Ureter (tissue), 1 donor: Measurements from ENCODE around the gene ARHGAP8. TPM values are rescaled to one million over a fixed set of nuclear protein-coding genes. Genes with fewer than 3 reads are reported as not detected.
"Not testable (repeated sequence)": the region's sequence is repeated elsewhere in the genome, so short reads cannot be mapped to it uniquely, and the experiment has no call there.

Source experiments
- DNase-seq: peaks from one replicate; pipeline ENCODE4 v3.0.0-alpha.2; 2020; ENCODE audit warnings: low spot score
- total RNA-seq: library from RNA; stranded (reverse); gene quantifications from one replicate; pipeline ENCODE4 v1.2.4, GENCODE V29; 2023
- donor health status: DM: yes; HTN: yes; CAD: no.

Gene ARHGAP8
- total RNA-seq, 1 donor from 2014 or later = 33.7 TPM

GRCh38 chr22:44885806-44886360, 133.5 kb downstream of the ARHGAP8 start:
- DNase-seq = no peak

GRCh38 chr22:44887941-44888366, 135.6 kb downstream of the ARHGAP8 start:
- DNase-seq = no peak

- no peak for DNase-seq
These were observed 136.3 kb downstream of the ARHGAP8 start for GRCh38 chr22:44888491-44889254.

- DNase-seq = no peak
These were observed 137.0 kb downstream of the ARHGAP8 start for GRCh38 chr22:44889255-44889878.

- no peak for DNase-seq
These were observed 138.3 kb downstream of the ARHGAP8 start for GRCh38 chr22:44890416-44891292.

- no peak for DNase-seq
These were observed 138.9 kb downstream of the ARHGAP8 start for GRCh38 chr22:44891293-44891747.

- DNase-seq = no peak
These were observed 139.4 kb downstream of the ARHGAP8 start for GRCh38 chr22:44891791-44892190.

- DNase-seq = no peak
These were observed 139.9 kb downstream of the ARHGAP8 start for GRCh38 chr22:44892243-44892642.

GRCh38 chr22:44892803-44893730, 140.7 kb downstream of the ARHGAP8 start:
- DNase-seq = peak; percentile 32

- DNase-seq = peak; percentile 32
These were observed 141.3 kb downstream of the ARHGAP8 start for GRCh38 chr22:44893731-44894080.

- no peak for DNase-seq
These were observed 141.9 kb downstream of the ARHGAP8 start for GRCh38 chr22:44894321-44894720.

- no peak for DNase-seq
These were observed 142.4 kb downstream of the ARHGAP8 start for GRCh38 chr22:44894782-44895181.

- no peak for DNase-seq
These were observed 143.1 kb downstream of the ARHGAP8 start for GRCh38 chr22:44895296-44896055.

- peak; percentile 29 for DNase-seq
These were observed 145.9 kb downstream of the ARHGAP8 start for GRCh38 chr22:44898236-44898635.

GRCh38 chr22:44901301-44901700, 148.9 kb downstream of the ARHGAP8 start:
- no peak for DNase-seq

GRCh38 chr22:44903164-44903563, 150.8 kb downstream of the ARHGAP8 start:
- DNase-seq = not testable (repeated sequence)

GRCh38 chr22:44904492-44905152, 152.2 kb downstream of the ARHGAP8 start:
- DNase-seq = not testable (repeated sequence)

- DNase-seq = no peak
These were observed 154.0 kb downstream of the ARHGAP8 start for GRCh38 chr22:44906248-44906936.
